Thyroid gland (tissue), 4 donors: ENCODE results near the gene NLRP11. TPM values are rescaled to one million over a fixed set of nuclear protein-coding genes. Genes with fewer than 3 reads are reported as not detected.

Source experiments
- DNase-seq, 2 donors: peaks; one replicate each; pipeline ENCODE4 v3.0.0-alpha.2; 2019
- H3K27ac ChIP-seq, 3 donors: fragments of 200-600 bp; sonication (generic); 1 replicate in 2 of 3; 2 replicates in 1 of 3; pipeline ENCODE4 v1.5.1; 2016 to 2019; ENCODE audit warnings: mild to moderate bottlenecking in 1 of 3, moderate library complexity in 1 of 3
- H3K27me3 ChIP-seq: fragments of 200-600 bp; sonication (generic); one replicate; pipeline ENCODE4 v1.5.1; 2019
- H3K36me3 ChIP-seq, 2 donors: fragments of 200-600 bp; sonication (generic); one replicate each; pipeline ENCODE4 v1.5.1; 2016 to 2019
- H3K4me1 ChIP-seq, 2 donors: fragments of 200-600 bp; sonication (generic); one replicate each; pipeline ENCODE4 v1.5.1; 2017 to 2019
- H3K4me3 ChIP-seq, 3 donors: fragments of 200-600 bp; sonication (generic); replicated peaks in 1 of 3; 1 replicate in 2 of 3; 2 replicates in 1 of 3; pipeline ENCODE4 v1.5.1; 2016; ENCODE audit warnings: mild to moderate bottlenecking in 1 of 3
- H3K9me3 ChIP-seq: fragments of 200-600 bp; sonication (generic); one replicate; pipeline ENCODE4 v1.5.1; 2017
- POLR2A ChIP-seq, 2 donors: fragments of 450-650 bp; IDR thresholded peaks; one replicate each; pipeline ENCODE4 v1.6.1; 2017; ENCODE audit warnings: antibody characterized with exemption in 2 of 2, mild to moderate bottlenecking in 2 of 2, moderate library complexity in 1 of 2
- WGBS, 2 donors: methylation state at CpG; one replicate each; pipeline ENCODE4 v1.1.5; 2017; 5-methylcytosine and 5-hydroxymethylcytosine counted together
- intact Hi-C: fragments of 100-400 bp; cut with DNase I; formaldehyde crosslinking; loops from one replicate; pipeline ENCODE4 v1.15.1; 2023
- total RNA-seq, 4 donors: library from RNA; depleted of rRNA; stranded (reverse); fragments of >200 nt; gene quantifications; one replicate each; pipeline ENCODE4 v1.2.3, GENCODE V29; 2016
- TF ChIP-seq, protein P1 (sequence below), 6 experiments: fragments of 200-600 bp in 3 of 6; fragments of 450-650 bp in 3 of 6; sonication (generic) in 3 of 6; IDR thresholded peaks; one replicate each; pipeline ENCODE4 v1.5.1; 2016 to 2019; ENCODE audit warnings: antibody characterized with exemption in 6 of 6, mild to moderate bottlenecking in 2 of 6, inconsistent platforms in 1 of 6, moderate library complexity in 1 of 6

The NLRP11 gene
- total RNA-seq, 4 donors from 2014 or later = not detected

DNA sequence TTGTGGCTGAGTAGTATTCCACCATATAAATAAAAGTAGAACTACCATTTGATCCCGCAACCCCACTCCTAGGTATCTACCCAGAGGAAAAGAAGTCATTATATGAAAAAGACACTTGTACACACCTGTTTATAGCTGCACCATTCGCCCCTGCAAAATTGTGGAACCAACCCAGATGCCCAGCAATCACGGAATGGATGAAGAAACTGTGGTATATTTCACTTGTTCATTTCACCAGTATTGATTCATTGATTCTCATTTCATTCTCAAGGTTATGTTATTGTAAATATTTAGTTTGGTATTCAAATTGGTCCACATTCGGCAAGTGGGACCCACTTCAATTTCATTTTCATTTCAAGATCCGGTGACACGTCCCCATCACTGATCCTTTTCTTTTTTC is 81.1 kb downstream of the NLRP11 start:
- no peak for TF ChIP-seq POLR2A (IDR thresholded peaks at IDR 0.05)
- TF ChIP-seq, protein P1, sequence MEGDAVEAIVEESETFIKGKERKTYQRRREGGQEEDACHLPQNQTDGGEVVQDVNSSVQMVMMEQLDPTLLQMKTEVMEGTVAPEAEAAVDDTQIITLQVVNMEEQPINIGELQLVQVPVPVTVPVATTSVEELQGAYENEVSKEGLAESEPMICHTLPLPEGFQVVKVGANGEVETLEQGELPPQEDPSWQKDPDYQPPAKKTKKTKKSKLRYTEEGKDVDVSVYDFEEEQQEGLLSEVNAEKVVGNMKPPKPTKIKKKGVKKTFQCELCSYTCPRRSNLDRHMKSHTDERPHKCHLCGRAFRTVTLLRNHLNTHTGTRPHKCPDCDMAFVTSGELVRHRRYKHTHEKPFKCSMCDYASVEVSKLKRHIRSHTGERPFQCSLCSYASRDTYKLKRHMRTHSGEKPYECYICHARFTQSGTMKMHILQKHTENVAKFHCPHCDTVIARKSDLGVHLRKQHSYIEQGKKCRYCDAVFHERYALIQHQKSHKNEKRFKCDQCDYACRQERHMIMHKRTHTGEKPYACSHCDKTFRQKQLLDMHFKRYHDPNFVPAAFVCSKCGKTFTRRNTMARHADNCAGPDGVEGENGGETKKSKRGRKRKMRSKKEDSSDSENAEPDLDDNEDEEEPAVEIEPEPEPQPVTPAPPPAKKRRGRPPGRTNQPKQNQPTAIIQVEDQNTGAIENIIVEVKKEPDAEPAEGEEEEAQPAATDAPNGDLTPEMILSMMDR (IDR thresholded peaks at IDR 0.05) = no peak
- intact Hi-C loops = no loop called here
- H3K36me3 ChIP-seq = no peaks in the 10 kb centered on the region
- H3K4me1 ChIP-seq = no peaks in the 10 kb centered on the region
- H3K27me3 ChIP-seq = no peaks in the 10 kb centered on the region
- H3K4me3 ChIP-seq = no peak overlapping the region
- WGBS, 2 donors = 91 to 92% methylated on average over 6 of the region's 6 CpGs
- DNase-seq = no peak
- no peak overlapping the region for H3K27ac ChIP-seq
- no peaks in the 10 kb centered on the region for H3K9me3 ChIP-seq

DNA sequence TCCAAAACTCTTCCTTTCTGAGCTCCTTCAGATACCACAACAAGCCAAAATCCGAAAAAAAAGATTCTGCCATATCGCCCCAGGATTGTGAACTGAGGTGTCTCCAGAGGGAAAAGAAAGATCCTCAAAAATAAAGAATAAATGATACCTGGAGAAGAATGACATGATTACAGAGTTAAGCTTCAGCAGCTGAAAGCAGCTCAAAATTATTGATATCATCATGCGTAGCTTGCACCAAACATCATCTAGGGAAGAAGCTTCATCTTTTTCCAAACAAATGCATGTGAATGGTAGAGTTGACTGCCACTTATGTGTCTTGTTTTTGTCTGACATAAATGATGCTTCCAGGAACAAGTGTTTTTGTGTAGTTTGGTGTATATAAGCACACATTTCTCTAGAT is 93.5 kb downstream of the NLRP11 start, which contains the start of gene NLRP9:
TSS of gene NLRP9 (minus strand) at position 101 of the 400 bp plus-strand sequence. CDS start at position 73, 28 bp downstream.
- intact Hi-C loops = no loop called here
- H3K36me3 ChIP-seq = no peaks in the 10 kb centered on the region
- H3K27ac ChIP-seq = no peak within 1 kb of the TSS
- H3K9me3 ChIP-seq = no peaks in the 10 kb centered on the region
- H3K27me3 ChIP-seq = no peaks in the 10 kb centered on the region
- no peak for DNase-seq
- no peaks in the 10 kb centered on the region for H3K4me1 ChIP-seq
- TF ChIP-seq, protein P1 (IDR thresholded peaks at IDR 0.05) = no peak
- TF ChIP-seq POLR2A (IDR thresholded peaks at IDR 0.05) = no peak
- H3K4me3 ChIP-seq = no peak within 1 kb of the TSS
- WGBS, 2 donors = 84 to 89% methylated on average over 3 of the region's 3 CpGs

Other genes starting within 250 kb of the NLRP11 start
- gene FIZ1, start 232.5 kb downstream of the NLRP11 start, total RNA-seq = 10 to 100 TPM in 3 of 4 donors, 1 to 10 TPM in 1; 9.0 to 18.5 (median 14.0) TPM
- gene ZNF524, start 231.7 kb downstream of the NLRP11 start, total RNA-seq = 10 to 100 TPM; 13.0 to 34.2 (median 28.9) TPM
- gene ZNF865, start 226.4 kb downstream of the NLRP11 start, total RNA-seq = 10 to 100 TPM in 2 of 4 donors, 1 to 10 TPM in 2; 5.5 to 12.6 (median 9.1) TPM
- 10 to 100 TPM in 1 of 4 donors, 1 to 10 TPM in 3; 5.1 to 10.0 (median 8.7) TPM for gene ZNF784, start 207.4 kb downstream of the NLRP11 start, total RNA-seq
- gene ZNF580, start 191.0 kb downstream of the NLRP11 start, total RNA-seq = 10 to 100 TPM; 29.9 to 61.1 (median 44.8) TPM
- gene ZNF581, start 188.3 kb downstream of the NLRP11 start, total RNA-seq = 10 to 100 TPM; 11.1 to 23.9 (median 15.8) TPM
- gene CCDC106, start 183.8 kb downstream of the NLRP11 start, total RNA-seq = 10 to 100 TPM; 11.2 to 23.2 (median 20.7) TPM
- 100 to 1,000 TPM in 1 of 4 donors, 10 to 100 TPM in 3; 68.4 to 115 (median 85.7) TPM for gene U2AF2, start 177.0 kb downstream of the NLRP11 start, total RNA-seq
- 100 to 1,000 TPM in 1 of 4 donors, 10 to 100 TPM in 3; 34.8 to 102 (median 72.2) TPM for gene EPN1, start 156.8 kb downstream of the NLRP11 start, total RNA-seq
- gene NLRP9, start 93.6 kb downstream of the NLRP11 start, total RNA-seq = not detected
- gene RFPL4A, start 72.9 kb downstream of the NLRP11 start, total RNA-seq = not detected
- gene RFPL4AL1, start 62.9 kb downstream of the NLRP11 start, total RNA-seq = under 1 TPM in 1 of 4 donors, not detected in 3; 0.33 TPM
- not detected for gene NLRP4, start 4.5 kb upstream of the NLRP11 start, total RNA-seq
- gene NLRP13, start 100.3 kb upstream of the NLRP11 start, total RNA-seq = not detected
- gene NLRP8, start 115.8 kb upstream of the NLRP11 start, total RNA-seq = not detected
- not detected for gene NLRP5, start 154.8 kb upstream of the NLRP11 start, total RNA-seq